Upper lobe of left lung (tissue), 6 donors: Measurements from ENCODE around the gene LTA4H. TPM values are rescaled to one million over a fixed set of nuclear protein-coding genes. Genes with fewer than 3 reads are reported as not detected.

Experiments used
- ATAC-seq, 2 donors: fragments of 200-7000 bp; cut with Tn5 transposase; one replicate each; pipeline ENCODE4 v1.9.1; 2022; ENCODE audit warnings: mild to moderate bottlenecking in 2 of 2, moderate library complexity in 2 of 2; ENCODE audit not compliant: low FRiP score in 2 of 2
- DNase-seq, 2 donors: peaks; one replicate each; pipeline ENCODE4 v3.0.0-alpha.2; 2019 to 2020
- H3K27ac ChIP-seq, 4 donors: fragments of 200-600 bp; sonication (generic); one replicate each; pipeline ENCODE4 v1.5.1; 2016 to 2019
- H3K27me3 ChIP-seq, 4 donors: fragments of 200-600 bp; sonication (generic); one replicate each; pipeline ENCODE4 v1.5.1; 2017 to 2019
- H3K36me3 ChIP-seq, 4 donors: fragments of 200-600 bp; sonication (generic); one replicate each; pipeline ENCODE4 v1.5.1; 2016 to 2019
- H3K4me1 ChIP-seq, 4 donors: fragments of 200-600 bp; sonication (generic); one replicate each; pipeline ENCODE4 v1.5.1; 2018 to 2019
- H3K4me3 ChIP-seq, 4 donors: fragments of 200-600 bp; sonication (generic); one replicate each; pipeline ENCODE4 v1.5.1; 2017 to 2019; ENCODE audit warnings: mild to moderate bottlenecking in 2 of 4, moderate library complexity in 1 of 4
- H3K9me3 ChIP-seq, 4 donors: fragments of 200-600 bp; sonication (generic); one replicate each; pipeline ENCODE4 v1.5.1; 2018 to 2019
- EP300 ChIP-seq, 4 donors: sonication (generic); formaldehyde crosslinking; IDR thresholded peaks; one replicate each; pipeline ENCODE4 v1.5.1; 2017; ENCODE audit warnings: antibody characterized with exemption in 4 of 4, control low read depth in 2 of 4
- POLR2A ChIP-seq, 4 donors: fragments of 450-650 bp; IDR thresholded peaks; one replicate each; pipeline ENCODE4 v1.5.1; 2016 to 2017; ENCODE audit warnings: antibody characterized with exemption in 4 of 4, mild to moderate bottlenecking in 2 of 4
- POLR2AphosphoS5 ChIP-seq, 2 donors: sonication (generic); formaldehyde crosslinking; IDR thresholded peaks; one replicate each; pipeline ENCODE4 v1.5.1; 2017; ENCODE audit warnings: antibody characterized with exemption in 2 of 2
- WGBS, 2 donors: methylation state at CpG; one replicate each; pipeline ENCODE4 v1.1.5; 2017 to 2018; 5-methylcytosine and 5-hydroxymethylcytosine counted together
- total RNA-seq, 6 donors: library from RNA; depleted of rRNA in 4 of 6; stranded (reverse); fragments of >200 nt in 4 of 6; gene quantifications; one replicate each; pipeline versions ENCODE4 v1.1.0 to v1.2.1, GENCODE V29; 2016 to 2021
- TF ChIP-seq, protein P1 (sequence below), 6 experiments: fragments of 450-650 bp in 4 of 6; fragments of 200-600 bp in 2 of 6; sonication (generic) in 2 of 6; IDR thresholded peaks; one replicate each; pipeline ENCODE4 v1.5.1; 2016 to 2019; ENCODE audit warnings: antibody characterized with exemption in 6 of 6
- donor health status: DM: no; HTN: no; CAD: no; lungs with moderate emphysema.
- donor health status: DM: no; HTN: yes; CAD: no; lungs with severe emphysema.

LTA4H gene
- total RNA-seq, 6 donors from 2014 or later: 110 to 314 (median 254) TPM

DNA sequence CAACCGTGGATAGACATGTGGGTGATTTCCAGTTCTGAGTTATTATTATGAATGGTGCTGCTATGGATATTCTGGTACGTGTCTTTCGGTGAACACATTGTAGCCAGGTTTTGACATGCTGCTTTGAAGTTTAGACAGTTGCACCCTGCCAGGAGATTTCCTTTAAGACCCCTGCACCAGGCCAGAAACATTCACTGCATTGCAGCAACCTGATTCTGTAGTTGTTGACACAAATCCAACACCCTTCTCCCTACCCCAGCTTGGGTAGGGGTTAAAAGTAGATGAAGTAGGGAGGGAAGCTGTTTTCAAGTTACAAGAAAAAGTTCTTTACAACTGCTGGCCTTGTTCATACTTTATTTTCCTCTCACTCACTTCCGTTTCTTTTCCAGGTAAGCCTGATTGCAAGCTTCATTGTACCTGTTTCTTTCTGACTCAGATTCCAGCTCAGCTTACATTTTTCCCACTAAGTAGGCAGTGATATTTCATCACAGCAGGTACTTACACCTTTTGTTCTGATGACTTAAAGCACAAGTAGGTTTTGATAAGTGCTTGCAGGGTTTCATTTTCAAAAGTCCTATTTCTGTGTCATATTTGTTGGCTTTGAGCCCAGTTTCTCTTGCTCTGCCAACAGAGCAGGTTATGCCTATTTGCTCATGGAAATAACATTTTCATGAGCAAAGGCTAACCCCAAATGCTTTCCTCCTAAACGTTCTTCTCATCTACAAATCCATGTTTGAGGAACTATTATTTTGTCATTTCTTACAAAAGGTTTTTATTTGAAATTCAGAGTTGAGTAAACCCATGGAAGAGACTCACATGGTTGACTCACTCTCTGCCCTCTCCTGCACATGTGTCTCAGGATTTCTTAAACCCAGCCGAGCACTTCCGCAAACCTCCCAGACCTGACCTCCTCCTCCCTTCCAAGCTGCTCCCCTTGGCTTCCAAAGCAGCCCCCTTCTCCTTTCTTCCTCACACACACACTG lies 12.1 kb upstream of the LTA4H start:
- WGBS, 2 donors: 42 to 44% methylated on average over 7 of the region's 7 CpGs
- peak in 3 of 4 donors; percentile 7 to 71 (median 32) for TF ChIP-seq EP300 (IDR thresholded peaks at IDR 0.05)
- peak; percentile 30 to 61 for TF ChIP-seq POLR2AphosphoS5 (IDR thresholded peaks at IDR 0.05)
- TF ChIP-seq, protein P1, sequence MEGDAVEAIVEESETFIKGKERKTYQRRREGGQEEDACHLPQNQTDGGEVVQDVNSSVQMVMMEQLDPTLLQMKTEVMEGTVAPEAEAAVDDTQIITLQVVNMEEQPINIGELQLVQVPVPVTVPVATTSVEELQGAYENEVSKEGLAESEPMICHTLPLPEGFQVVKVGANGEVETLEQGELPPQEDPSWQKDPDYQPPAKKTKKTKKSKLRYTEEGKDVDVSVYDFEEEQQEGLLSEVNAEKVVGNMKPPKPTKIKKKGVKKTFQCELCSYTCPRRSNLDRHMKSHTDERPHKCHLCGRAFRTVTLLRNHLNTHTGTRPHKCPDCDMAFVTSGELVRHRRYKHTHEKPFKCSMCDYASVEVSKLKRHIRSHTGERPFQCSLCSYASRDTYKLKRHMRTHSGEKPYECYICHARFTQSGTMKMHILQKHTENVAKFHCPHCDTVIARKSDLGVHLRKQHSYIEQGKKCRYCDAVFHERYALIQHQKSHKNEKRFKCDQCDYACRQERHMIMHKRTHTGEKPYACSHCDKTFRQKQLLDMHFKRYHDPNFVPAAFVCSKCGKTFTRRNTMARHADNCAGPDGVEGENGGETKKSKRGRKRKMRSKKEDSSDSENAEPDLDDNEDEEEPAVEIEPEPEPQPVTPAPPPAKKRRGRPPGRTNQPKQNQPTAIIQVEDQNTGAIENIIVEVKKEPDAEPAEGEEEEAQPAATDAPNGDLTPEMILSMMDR (IDR thresholded peaks at IDR 0.05): no peak
- ATAC-seq (peak; percentile 88 to 91), DNase-seq (peak in 1 of 2 donors; percentile 81)
- Histone ChIP-seq H3K27ac (peak overlapping the region; percentile 61 to 86 (median 70)), H3K4me3 (no peak overlapping the region), H3K27me3 (no peaks in the 10 kb centered on the region), H3K36me3 (no peaks in the 10 kb centered on the region), H3K4me1 (peaks cover 40 to 46% (median 42%) of the 10 kb centered on the region in 4 donors), H3K9me3 (no peaks in the 10 kb centered on the region)

- 69 to 72% methylated on average over 3 of the region's 3 CpGs for WGBS, 2 donors
- ATAC-seq: no peak
- no peak for TF ChIP-seq EP300 (IDR thresholded peaks at IDR 0.05)
Observed at GRCh38 chr12:96046543-96047228, 11.3 kb upstream of the LTA4H start.

DNA sequence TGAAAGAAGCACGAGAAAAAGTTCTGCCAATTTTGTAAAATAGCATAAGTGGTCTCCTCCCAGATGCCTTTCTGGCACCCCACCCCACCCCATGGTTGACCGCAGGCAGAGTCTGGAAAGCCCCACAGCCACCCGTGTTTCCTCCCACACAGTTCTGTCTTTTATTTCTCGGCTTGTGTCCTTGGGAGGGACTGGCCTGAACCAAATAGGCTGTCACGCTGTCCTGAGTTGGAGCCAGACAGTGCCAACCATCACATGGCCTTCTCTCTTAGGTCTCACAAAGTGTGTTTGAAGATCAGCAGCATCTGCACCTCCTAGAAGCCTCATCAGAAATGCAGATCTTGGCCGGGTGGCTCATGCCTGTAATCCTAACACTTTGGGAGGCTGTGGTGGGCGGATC lies 10.2 kb upstream of the LTA4H start:
- DNase-seq (peak in 1 of 2 donors; percentile 45), ATAC-seq (peak; percentile 17 to 52)
- H3K4me3 ChIP-seq: no peak overlapping the region
- TF ChIP-seq, protein P1 (IDR thresholded peaks at IDR 0.05): no peak
- TF ChIP-seq POLR2A (IDR thresholded peaks at IDR 0.05): no peak
- no peak for TF ChIP-seq POLR2AphosphoS5 (IDR thresholded peaks at IDR 0.05)
- no peak for TF ChIP-seq EP300 (IDR thresholded peaks at IDR 0.05)
- WGBS, 2 donors: 71 to 72% methylated on average over 5 to 7 of the region's 7 CpGs
- H3K27ac ChIP-seq: peak overlapping the region; percentile 61 to 86 (median 70)
- no peaks in the 10 kb centered on the region for H3K9me3 ChIP-seq
- peaks cover 40 to 46% (median 42%) of the 10 kb centered on the region in 4 donors for H3K4me1 ChIP-seq
- no peaks in the 10 kb centered on the region for H3K36me3 ChIP-seq
- H3K27me3 ChIP-seq: no peaks in the 10 kb centered on the region

More at GRCh38 chr12:96046543-96047228, 11.3 kb upstream of the LTA4H start:
- H3K27me3 ChIP-seq: no peaks in the 10 kb centered on the region
- peak overlapping the region; percentile 61 to 86 (median 70) for H3K27ac ChIP-seq
- no peaks in the 10 kb centered on the region for H3K9me3 ChIP-seq
- no peak overlapping the region for H3K4me3 ChIP-seq
- H3K4me1 ChIP-seq: peaks cover 40 to 46% (median 42%) of the 10 kb centered on the region in 4 donors
- H3K36me3 ChIP-seq: no peaks in the 10 kb centered on the region
- no peak for DNase-seq

GRCh38 chr12:96044943-96045290 lies 9.5 kb upstream of the LTA4H start:
- Histone ChIP-seq H3K36me3 (no peaks in the 10 kb centered on the region), H3K9me3 (no peaks in the 10 kb centered on the region), H3K27ac (peak overlapping the region; percentile 37 to 86 (median 70)), H3K27me3 (no peaks in the 10 kb centered on the region), H3K4me1 (peaks cover 40 to 46% (median 42%) of the 10 kb centered on the region in 4 donors), H3K4me3 (no peak overlapping the region)
- no peak for DNase-seq
- WGBS, 2 donors: 69 to 75% methylated on average over 2 of the region's 2 CpGs
- no peak for TF ChIP-seq EP300 (IDR thresholded peaks at IDR 0.05)
- TF ChIP-seq POLR2AphosphoS5 (IDR thresholded peaks at IDR 0.05): no peak
- no peak for TF ChIP-seq POLR2A (IDR thresholded peaks at IDR 0.05)
- TF ChIP-seq, protein P1 (IDR thresholded peaks at IDR 0.05): no peak
- no peak for ATAC-seq
